ENCODE results near the gene FOLH1.
"Not testable (repeated sequence)": the region's sequence is repeated elsewhere in the genome, so short reads cannot be mapped to it uniquely, and the experiment has no call there.

The FOLH1 gene

DNA sequence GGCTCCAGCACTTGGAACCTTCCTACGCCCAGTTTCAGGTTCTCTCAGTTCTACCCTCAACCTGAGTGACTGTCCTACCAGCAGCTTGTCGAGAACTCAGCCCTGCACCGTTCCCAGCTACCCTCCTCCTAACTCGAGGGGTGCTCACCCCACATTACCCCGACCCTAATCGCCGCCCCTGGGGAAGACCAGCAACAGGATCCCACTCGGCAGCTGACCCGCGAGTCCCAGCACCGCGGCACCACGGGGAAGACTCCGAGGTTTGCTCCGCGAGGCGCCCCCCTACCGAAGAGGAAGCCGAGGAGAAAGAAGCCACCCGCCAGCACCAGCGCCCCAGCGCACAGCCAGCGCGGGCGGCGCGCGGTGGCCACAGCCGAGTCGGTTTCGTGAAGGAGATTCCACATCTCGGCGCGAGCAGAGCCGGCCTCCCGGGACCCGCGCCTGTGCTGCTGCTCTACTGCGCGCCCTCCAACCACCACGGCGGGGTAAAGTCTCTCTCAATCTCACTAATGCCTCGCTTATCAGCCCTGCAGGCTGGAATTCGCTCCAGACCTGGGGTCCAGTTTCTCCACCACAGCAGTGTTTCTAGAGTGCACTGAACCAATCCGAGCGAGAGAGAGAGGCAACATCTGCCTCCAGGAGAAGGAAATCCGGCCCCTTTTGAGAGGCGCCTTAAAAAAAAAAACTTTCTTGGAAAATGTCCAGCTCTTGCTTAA is at the start of gene FOLH1:
Gene FOLH1, minus strand, starts transcription at position 597 of the 716 bp plus-strand sequence. Its CDS starts 193 bp downstream, at position 404.
- H3K27ac ChIP-seq: no peak within 1 kb of the TSS
- no peak for DNase-seq (ENCODE audit: low read depth, low spot score)

DNA sequence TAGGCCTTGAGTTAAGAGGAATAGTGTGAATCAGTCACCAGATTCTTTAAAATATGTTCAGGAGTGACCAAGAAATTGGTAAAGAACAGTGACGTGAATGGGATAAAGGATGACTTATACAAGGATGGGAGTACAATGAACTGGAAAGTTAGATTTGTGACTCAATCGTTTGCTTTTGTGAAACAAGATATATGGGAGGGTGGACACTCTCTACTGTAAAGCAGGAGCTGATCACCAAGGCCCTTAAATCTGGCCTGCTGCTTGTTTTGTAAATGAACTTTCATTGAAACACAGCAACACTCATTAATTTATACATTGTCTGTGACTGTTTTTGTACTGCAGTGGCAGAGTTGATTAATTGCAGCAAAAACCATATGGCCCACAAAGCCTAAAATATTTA is 46.7 kb upstream of the FOLH1 start:
- not testable (repeated sequence) for DNase-seq (ENCODE audit: low read depth, low spot score)

DNA sequence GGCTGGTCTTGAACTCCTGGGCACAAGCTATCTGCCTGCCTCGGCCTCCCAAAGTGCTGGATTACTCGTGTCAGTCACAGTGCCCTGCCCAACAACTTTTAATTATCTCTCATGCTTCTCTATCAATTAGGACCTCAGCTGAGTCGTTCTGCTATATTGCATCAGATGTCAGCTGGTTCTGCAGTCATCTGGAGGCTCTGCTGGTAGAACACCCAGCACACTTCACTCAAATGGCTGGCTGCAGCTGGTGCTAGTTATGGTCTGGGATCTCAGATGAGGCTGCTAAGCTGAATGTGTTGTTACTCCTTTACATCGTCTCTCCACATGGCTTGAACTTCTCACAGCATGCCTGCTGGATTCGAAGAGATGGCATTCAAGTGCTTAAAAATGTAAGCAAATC is 42.8 kb upstream of the FOLH1 start:
- not testable (repeated sequence) for H3K27ac ChIP-seq; DNase-seq (ENCODE audit: low read depth, low spot score)

More for the DNA sequence above, 46.7 kb upstream of the FOLH1 start:
- H3K27ac ChIP-seq: not testable (repeated sequence)

DNA sequence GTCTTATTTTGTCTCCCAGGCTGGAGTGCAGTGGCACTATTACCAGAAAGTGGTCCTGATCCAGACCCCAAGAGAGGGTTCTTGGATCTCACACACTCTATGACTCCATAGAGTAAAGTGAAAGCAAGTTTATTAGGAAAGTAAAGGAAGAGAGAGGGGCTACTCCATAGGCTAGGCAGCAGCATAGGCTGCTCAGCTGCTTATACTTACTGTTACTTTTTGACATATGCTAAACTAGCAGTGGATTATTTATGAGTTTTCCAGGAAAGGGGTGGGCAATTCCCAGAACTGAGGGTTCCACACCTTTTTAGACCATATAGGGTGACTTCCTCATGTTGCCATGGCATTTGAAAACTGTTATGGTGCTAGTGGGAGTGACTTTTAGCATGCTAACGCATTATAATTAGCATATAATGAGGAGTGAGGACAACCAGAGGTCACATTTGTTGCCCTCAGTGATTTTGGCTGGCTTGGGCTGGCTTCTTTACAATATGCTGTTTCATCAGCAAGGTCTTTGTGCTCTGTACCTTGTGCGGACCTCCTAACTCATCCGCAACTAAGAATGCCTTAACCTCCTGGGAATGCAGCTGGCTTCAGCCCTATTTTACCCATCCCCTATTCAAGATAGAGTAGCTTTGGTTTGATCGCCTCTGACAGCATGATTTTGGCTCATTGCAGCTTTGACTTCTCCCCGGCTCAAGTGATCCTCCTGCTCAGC is 42.2 kb upstream of the FOLH1 start:
- not testable (repeated sequence) for H3K27ac ChIP-seq; DNase-seq (ENCODE audit: low read depth, low spot score)

DNA sequence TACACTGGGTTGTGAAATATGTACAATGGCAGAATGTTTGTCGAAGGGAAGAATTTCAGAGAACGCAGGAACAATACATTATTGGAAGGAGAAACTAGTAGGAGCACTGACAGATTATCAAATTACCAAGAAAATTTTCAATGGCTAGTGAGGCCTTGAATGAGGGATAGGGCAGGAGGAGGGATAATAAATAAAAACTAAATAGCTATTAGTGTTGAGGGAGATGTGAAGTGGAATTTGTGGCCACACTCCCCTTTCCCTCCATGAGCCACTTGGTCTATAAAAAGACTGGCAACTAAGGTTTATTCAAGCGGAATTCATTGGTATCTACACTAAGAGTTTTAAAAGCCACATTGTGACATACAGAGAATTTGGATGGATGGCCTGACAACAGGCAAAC is 41.0 kb upstream of the FOLH1 start:
- not testable (repeated sequence) for H3K27ac ChIP-seq; DNase-seq (ENCODE audit: low read depth, low spot score)

DNA sequence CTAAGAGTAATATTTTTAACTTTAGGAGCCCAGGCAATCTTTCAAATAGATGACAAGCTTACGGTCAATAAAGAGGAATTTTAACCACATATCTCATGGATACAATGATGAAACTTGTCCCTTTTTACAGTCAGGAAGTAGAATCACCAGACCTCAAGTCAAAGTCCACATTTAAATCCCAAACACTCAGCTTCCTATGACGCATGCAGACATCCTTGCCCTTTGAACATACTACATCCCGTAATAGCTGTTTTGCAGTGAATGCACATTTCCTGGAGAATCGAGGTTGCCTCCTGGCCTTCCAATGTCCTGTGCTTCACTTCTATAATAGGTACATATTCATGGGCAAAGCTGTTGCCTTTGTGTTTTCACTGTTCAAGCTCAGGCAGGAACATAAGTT is 25.3 kb upstream of the FOLH1 start:
- not testable (repeated sequence) for DNase-seq (ENCODE audit: low read depth, low spot score); H3K27ac ChIP-seq

DNA sequence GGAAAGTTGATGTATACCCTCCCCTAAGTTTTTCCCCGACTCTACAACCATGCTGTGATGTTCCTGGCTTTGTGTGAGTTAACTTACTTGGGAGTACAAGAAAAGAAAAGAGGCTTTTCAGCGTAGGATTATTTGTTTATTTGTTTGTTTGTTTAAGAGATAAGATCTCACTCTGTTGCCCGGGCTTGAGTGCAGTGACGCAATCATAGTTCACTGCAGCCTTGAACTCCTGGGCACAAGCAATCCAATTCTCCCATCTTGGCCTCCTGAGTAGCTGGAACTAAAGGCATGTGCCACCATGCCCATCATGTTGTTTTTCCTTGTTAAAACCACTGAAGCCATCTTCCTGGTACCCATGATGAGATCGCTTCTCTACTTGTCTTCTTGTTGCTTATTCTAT is 24.6 kb upstream of the FOLH1 start:
- H3K27ac ChIP-seq; DNase-seq (ENCODE audit: low read depth, low spot score): not testable (repeated sequence)

DNA sequence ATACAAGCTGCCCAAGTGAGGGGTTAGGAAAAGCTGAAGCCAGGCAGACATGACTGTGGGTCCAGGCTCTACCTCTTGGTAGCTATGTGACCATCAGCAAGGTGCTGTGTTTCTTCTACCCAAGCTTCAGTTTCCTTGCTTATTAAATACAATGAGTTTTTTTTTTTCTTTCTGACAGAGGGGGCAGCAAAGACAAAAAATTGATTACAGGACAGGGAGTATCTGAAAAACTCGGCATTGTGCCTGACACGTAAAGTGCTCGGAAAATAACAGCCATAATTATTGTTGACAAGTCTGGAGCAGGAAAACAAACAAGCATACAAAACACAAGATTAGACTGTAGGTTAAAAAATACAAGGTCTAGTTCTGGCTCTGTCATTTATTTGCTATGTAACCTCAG is 23.3 kb upstream of the FOLH1 start:
- H3K27ac ChIP-seq; DNase-seq (ENCODE audit: low read depth, low spot score): not testable (repeated sequence)

DNA sequence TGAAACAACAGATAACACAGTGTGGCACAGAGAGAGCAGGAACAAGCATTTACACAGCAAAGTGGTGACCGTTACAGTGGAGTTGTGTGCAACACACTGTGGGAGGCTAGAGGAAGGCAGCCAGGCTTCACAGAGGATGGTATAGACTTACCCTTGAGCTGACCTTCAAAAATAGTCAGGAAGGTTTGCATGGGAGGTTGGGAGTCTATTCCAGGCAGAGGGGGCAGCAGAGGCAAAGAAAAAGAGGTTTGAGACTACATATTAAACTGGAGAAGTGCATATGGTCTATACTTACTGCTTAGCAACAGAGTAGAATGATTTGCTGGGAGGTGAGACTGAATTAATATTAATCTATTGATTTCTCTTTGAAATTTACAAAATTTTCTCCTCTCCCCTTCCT is 22.1 kb upstream of the FOLH1 start:
- not testable (repeated sequence) for H3K27ac ChIP-seq; DNase-seq (ENCODE audit: low read depth, low spot score)

DNA sequence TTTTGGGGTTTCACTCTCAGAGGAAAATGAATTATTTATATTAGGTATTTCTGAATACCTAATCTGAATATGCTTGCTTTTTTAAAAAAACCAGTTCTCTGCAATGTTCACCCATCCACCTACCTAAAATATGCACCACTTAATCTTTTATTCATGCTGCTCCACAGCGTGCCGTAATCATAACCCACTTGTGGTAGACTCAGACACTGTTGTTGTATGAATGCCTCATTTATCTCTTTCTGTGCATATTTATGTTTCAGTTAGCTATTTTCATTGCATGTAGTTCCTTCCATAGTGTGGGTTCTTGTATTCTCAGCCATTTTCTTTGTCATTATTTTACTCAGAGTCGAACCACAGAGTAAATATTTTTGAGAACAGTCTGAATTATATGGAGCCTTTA is 21.6 kb upstream of the FOLH1 start:
- H3K27ac ChIP-seq; DNase-seq (ENCODE audit: low read depth, low spot score): not testable (repeated sequence)

DNA sequence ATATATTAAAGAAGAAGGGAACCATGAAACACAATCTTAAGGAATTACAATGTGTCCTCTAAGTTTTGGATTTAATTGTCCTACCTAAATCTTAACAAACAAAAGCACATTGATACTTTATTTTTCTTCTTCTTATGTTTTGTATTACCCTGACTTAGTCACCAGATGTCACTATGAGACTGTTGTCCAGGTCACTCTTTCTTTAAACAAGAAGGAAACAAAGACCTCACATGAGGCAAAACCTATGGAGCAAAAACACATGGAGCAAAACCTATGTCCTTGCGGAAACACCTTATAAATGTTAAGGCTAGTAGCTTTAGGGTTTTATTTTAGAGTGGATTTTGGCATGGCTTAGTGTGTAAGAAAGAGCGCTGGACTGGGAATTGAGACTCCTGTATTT is 20.7 kb upstream of the FOLH1 start:
- H3K27ac ChIP-seq: not testable (repeated sequence)

DNA sequence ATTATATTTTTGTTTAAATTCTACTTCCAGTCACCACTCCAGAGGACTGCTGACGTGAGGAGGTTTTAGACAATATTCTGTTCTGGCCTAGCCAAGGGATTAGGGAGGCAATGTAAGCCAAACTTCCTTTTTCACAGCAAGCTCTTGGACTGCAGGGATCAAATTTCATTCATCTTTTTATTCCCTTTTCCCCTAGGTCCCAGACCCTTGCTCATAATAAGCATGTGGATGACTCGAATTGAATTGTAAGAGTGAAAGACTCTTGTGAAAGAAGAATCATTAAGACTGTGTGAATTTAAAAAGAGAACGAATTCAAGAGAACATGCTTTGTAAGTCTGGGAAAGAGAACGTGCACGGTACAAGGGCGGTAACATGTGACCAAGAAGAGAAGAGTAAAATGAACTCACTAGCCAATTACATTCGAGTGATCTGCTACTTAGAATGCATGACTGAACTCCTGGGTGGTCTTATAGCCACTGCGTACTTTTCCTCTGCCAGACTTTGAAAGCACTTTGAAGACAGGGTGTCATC is 16.9 kb upstream of the FOLH1 start:
- H3K27ac ChIP-seq; DNase-seq (ENCODE audit: low read depth, low spot score): not testable (repeated sequence)

More for the DNA sequence above, 20.7 kb upstream of the FOLH1 start:
- not testable (repeated sequence) for DNase-seq (ENCODE audit: low read depth, low spot score)

DNA sequence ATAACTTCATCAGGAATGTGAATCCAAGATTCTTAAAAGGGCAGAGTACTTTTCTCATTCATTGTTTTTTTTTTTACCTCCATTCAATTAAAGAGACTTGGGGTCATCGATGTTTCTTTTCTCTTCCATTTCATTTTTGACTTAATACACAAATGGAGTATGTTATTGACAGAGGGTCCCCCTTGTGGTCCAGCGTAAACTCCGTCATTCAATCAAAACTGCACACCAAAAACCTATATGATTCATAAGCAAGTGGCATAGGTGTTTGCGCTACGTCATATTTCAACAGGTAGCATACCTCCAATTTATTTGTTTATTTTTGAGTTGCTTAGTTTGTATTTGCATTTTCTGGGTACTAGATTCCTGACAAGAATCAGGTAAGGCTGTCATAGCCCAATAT is 12.7 kb upstream of the FOLH1 start:
- DNase-seq (ENCODE audit: low read depth, low spot score): no peak
- H3K27ac ChIP-seq: no peak overlapping the region

DNA sequence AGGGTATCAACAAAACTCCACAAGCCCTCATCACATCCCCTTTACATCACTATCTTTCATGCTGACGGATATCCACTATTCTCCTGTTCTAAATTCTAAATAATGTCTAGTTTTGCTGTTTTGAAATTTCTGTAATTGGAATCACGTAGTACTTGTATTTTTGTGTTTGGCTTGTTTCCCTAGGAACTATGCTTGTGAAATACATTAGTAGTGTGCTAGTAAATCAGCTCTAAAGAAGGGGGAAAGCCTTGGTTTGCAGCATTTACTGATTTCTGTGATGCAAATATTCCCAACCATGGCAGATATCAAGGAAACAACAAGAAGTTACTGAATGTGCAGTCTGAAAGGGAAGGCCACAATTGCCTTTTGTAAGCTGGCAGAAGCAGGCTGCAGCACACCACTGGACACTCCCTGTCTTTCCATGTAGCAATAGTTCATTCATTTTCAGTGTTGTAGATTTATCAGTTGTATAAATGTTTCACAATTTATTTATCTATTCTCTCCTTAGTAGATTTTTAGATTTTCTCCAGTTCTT is 4.7 kb upstream of the FOLH1 start:
- H3K27ac ChIP-seq: no peak overlapping the region
- no peak for DNase-seq (ENCODE audit: low read depth, low spot score)

DNA sequence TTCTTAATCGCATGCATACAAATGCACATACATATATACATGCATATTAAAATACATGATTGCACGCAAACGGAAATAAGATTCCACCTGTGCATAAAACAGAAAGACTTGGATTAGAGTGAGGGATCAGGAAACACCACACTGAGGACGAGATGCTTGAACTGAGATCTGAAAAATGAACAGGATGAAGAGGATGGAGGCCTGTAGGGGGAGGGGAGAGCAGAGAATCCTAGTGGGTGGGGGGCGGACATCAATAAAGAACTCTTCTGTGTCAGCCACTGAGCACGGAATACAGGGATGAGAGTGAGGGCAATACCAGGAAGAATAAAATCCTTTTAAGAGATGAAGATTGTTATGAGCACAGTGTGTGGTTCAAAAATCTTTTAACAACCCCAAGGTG is 1.4 kb downstream of the FOLH1 start:
- DNase-seq (ENCODE audit: low read depth, low spot score): not testable (repeated sequence)

DNA sequence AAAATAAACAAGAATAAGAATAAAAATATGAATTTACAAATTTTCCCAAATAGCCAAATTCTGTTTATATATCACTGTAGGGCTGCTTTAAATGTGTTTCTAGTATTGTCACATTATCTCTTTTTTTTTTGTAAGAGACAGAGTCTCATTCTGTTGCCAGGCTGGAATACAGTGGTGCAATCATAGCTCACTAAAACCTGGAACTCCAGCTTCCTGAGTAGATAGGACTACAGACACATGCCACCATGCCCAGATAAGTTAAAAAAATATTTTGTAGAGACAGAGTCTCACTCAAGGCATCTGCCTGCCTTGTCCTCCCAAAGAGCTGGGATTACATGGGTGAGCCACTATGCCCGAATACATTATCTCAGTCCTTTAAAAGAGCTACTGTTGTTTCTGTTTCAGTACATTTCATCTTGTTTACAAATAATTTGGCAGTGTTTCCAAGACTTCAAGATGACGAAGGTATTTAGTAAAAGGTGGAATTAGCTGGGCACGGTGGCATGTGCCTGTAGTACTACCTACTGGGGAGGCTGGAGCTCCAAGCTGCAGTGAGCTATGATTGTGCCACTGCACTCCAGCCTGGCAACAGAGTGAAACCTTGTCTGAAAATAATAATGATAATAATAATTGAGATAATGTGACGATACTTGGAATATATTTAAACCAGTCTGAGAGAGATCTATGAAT is 6.0 kb downstream of the FOLH1 start:
- no peak overlapping the region for H3K27ac ChIP-seq
- no peak for DNase-seq (ENCODE audit: low read depth, low spot score)

More for the DNA sequence above, 1.4 kb downstream of the FOLH1 start:
- H3K27ac ChIP-seq: not testable (repeated sequence)

DNA sequence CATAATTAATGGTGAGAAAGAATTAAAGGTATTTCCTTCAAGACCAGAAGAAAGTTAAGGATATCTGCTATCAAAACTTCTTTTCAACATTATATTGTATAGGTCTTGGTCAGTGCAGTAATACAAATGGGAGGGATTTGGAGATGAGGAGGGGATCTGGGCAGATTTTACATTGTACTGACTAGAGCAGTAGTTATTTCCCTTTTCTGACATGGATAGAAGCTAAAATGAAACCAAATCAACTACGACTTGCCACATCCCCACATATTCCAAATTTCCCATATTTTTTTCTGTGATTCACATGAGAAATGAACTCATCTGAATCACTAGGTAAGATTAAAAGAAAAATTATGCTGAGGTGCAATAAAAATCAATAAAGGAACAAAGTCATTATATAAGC is 11.6 kb downstream of the FOLH1 start:
- not testable (repeated sequence) for DNase-seq (ENCODE audit: low read depth, low spot score); H3K27ac ChIP-seq

DNA sequence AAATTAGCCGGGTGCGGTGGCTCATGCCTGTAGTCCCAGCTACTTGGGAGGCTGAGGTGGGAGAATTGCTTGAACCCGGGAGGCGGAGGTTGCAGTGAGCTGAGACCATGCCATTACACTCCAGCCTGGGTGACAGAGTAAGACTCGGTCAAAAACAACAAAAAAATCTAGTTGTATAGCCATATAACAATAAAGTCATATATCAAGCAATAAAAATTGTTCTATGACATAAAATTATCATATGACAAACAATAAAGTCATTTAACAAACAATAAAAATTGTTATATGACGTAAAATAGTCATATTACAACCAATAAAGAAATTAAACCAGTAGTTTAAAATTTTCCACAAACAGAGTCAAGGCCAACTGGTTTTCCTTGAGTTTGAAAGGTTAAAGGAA is 12.4 kb downstream of the FOLH1 start:
- not testable (repeated sequence) for H3K27ac ChIP-seq; DNase-seq (ENCODE audit: low read depth, low spot score)

DNA sequence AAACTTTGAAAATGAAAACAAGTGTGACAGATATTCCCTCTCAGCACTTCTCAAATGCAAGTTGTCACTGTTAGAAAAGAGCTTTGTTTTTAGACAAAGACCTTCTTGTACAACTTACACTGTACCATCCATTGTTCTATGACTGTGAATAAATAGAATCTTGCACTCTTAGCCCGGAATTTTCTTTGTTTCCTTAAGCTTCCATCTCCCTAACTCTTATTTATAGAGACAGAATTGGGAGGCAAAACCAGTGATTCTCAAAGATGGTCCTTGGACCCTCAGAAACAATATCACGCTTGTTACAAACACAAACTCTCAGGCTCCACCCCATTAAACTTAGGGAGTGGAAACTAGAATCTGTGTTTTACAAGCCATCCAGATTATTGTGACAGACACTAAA is 18.1 kb downstream of the FOLH1 start:
- not testable (repeated sequence) for DNase-seq (ENCODE audit: low read depth, low spot score)

DNA sequence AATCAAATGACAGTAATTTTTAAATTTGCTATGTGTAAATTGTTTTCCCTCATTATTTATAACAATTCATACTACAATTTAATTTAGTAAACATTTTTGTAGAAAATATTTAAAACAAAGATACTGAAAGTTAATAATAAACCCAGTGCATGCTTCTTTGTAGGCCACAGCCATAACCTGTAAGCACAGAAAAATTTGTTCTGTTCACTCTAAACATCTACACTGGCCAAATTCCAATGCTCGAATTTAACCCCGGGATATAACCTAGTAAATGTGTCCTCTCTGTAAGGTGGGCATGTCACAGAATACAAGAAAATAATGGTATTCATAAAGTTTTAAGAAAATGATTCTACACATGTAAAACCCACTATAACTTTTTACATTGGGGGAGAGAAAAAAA is 22.2 kb downstream of the FOLH1 start:
- DNase-seq (ENCODE audit: low read depth, low spot score): not testable (repeated sequence)

More for the DNA sequence above, 18.1 kb downstream of the FOLH1 start:
- not testable (repeated sequence) for H3K27ac ChIP-seq

More for the DNA sequence above, 22.2 kb downstream of the FOLH1 start:
- not testable (repeated sequence) for H3K27ac ChIP-seq
